NCI-H1436 treated with DMSO at 0.1 percent for 48 hours (cell line): ENCODE results near the gene NAPA.
A peak's percentile ranks its signal among the peaks of the same experiment; 100 is the strongest.
"Not testable (repeated sequence)": the region's sequence is repeated elsewhere in the genome, so short reads cannot be mapped to it uniquely, and the experiment has no call there.

Experiments used
- DNase-seq: peaks from one replicate; lab custom pipeline; 2025; lab: John Stamatoyannopoulos, UW

NAPA gene

GRCh38 chr19:47486220-47486619, 28.6 kb downstream of the NAPA start:
- DNase-seq, result not testable (repeated sequence)

- DNase-seq, result no peak
These were observed 29.7 kb downstream of the NAPA start for GRCh38 chr19:47485210-47485609.

DNA sequence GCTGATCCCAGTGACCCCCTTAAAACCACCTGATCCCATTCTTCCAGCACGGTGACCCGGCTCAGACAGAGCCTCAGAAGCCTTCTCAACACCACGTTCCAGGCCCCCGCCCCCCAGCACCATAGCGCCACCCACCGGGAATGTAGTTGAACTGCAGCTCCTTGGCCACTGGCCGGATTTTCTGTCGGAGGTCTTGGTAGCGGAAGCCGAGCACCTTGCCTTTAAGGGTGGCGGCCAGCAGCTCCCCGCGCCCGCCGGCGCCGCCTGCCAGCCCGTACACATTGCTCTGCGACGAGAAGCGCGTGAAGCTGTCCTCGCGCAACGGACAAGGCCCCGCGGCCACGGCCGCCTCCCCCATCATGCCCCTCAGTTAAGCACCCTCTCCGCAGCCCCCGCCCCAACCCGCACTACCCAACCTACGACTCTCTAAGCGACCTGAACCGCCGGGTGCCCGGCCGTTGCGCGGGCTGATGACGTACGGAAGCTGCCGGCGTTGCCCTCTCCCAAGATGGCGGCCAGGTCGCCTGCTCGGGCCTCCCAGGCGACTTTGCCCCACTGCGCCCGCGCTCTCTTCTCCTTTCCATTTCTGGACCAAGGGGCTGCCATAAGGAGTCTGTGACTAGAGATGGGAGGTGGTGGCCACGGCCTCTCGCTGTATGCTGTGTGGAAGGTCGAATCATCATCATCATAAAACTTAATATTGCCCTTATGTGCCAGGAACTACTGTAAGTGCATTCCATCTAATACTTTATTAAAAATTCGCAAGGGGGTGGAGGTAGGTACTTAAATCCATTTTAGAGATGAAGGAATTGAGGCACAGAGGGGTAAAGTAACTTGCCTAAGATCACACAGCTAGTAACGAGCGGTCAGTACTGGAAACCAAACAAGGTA, 30.8 kb downstream of the NAPA start, which contains the start of gene KPTN:
KPTN (minus strand) TSS at position 420 of the 891 bp plus-strand sequence; CDS start at position 361, 59 bp downstream.
- peak; percentile 42 for DNase-seq

DNA sequence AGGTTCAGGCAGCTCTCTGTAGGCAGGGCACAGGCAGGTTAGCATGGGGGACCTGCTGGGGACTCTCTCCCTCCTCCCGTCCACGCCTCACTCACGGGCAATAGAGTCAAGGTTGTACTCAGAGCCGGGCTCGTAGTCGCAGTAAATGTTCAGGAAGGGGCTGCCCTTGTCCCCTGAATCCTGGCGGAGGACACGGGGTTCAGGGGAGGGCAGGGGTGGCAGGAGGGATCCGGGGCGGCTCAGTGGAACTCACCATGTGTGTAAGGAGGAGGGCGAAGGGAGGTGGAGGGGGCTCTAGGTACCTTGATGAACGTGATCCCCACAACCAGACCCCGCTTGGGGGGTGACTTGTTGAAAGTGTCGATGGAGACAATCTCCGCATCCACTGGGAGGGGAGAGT, 31.7 kb downstream of the NAPA start:
- no peak for DNase-seq

DNA sequence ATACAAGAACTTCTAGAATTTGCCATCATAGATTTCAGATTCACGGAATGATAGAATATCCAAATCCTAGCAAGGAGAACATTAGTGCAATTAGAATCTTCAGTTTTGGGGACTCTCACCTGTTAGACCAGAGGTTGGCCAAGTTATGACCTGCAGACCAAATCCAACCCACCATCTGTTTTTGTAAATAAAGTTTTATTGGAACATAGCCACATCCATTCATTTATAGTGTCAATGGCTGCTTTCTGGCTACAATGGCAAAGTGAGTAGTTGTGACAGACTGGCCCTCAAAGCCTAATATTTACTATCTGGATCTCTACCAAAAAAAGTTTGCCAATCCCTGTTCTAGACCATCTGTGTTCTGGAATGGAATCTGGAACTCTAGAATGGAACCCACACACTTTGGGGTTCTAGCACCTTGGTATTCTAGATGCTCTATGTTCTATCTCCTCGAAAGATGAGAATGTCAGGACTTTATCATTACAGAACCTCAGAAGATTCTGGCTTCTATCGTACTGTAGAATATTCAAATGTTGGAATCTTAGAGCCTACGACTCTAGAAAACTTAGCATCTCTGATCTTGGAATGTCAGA, 33.3 kb downstream of the NAPA start:
- no peak for DNase-seq

- DNase-seq, result no peak
These were observed 34.2 kb downstream of the NAPA start for GRCh38 chr19:47480658-47481057.

GRCh38 chr19:47479701-47480503, 35.0 kb downstream of the NAPA start:
- DNase-seq, result no peak

- no peak for DNase-seq
These were observed 38.4 kb downstream of the NAPA start for GRCh38 chr19:47476438-47476972.

DNA sequence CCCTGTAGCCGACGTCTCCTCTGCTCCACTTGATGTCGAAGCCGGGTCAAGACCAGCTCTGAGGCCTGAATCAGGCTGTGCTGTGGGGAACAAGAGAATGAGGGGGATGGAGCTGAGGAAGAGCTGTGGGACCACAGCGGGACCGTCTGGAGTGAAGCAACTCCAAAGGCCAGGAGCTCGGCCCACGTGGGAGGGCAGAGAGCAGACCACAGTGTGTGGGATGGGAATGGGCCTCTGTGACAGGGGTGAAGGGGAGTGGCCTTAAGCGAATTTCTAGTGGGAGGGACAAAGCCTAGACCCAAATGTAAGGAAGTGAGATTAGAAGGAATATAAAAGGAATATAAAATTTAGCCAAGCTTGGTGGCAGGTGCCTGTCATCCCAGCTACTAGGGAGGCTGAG, 39.4 kb downstream of the NAPA start:
- no peak for DNase-seq

DNA sequence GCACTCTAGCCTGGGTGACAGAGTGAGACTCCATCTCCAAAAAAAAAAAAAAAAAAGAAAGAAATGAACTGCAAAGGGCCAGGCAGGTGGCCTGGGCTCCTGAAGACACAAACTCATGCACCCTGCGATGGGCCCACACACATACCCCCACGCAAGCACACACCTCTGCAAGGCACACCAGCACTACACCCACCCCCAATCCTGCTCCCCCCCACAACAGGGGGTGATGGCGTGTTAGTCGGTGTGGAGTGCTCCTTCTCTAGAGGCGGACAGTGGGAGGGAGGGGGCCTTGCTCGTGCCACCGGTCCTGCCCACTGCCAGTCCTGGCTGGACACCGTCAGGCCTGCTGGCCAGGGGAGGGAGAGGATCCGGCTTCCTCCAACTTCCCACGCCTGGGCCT, 41.5 kb downstream of the NAPA start:
- no peak for DNase-seq

- DNase-seq, result no peak
These were observed 43.0 kb downstream of the NAPA start, which contains the start of gene SLC8A2 for GRCh38 chr19:47471733-47472457. SLC8A2 (minus strand) TSS chr19:47471893; CDS start chr19:47466403, 5,490 bp downstream.

- no peak for DNase-seq
These were observed 43.5 kb downstream of the NAPA start for GRCh38 chr19:47471381-47471732.

DNA sequence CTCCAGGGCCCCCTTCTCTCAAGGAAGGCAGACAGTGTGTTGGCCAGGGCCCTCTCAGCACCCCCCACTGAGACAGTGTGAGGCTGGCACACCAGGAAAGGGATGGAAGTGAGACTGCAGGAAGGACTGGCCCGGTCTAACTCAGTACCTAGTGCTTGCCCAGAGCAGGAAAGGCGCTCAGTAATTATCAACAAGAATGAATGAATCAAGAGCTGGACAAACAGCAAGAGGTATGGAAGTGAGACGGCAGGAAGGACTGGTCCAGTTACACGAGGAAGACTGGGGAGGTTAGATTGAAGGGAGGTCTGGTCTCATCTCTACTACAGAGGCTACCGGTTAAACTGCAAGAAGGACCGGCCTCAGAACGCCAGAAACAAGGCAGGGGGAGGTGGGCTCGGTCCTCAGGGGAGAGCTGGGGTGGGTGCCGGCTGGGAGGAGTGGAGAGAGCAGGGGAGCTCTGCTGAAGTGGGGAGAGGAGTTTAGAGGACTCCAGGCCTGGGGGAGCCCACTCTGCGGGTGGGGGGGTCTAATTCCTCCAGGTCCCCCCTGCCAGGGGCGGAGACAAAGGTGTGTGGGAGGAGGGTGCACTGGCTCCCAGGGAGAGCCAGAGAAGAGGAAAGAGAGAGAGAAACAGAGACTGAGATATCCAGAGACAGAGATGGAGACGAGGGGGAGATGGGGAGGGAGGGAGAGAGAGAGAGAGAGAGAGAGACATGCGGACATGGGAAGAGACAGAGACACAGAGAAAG, 44.2 kb downstream of the NAPA start:
- no peak for DNase-seq

DNA sequence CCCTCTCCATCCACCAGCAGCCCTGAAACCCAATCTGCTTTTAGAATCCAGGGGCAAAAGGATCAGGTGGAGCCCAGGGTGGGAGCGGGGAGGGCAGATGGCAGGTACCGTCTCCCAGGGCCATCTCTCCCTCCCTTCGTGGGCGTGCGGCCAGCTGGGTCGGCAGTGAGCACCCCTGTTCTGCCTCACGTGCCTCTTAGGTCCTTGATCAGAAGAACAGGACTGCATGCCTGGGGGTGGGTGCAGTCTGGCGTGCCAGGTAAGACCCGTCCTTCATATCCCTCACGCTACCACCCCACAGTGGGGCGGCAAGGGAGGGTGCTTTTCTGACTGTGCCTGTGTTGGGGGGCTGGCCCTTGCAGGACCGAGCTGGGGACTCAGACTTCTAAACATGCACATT, 45.1 kb downstream of the NAPA start:
- DNase-seq, result no peak

DNA sequence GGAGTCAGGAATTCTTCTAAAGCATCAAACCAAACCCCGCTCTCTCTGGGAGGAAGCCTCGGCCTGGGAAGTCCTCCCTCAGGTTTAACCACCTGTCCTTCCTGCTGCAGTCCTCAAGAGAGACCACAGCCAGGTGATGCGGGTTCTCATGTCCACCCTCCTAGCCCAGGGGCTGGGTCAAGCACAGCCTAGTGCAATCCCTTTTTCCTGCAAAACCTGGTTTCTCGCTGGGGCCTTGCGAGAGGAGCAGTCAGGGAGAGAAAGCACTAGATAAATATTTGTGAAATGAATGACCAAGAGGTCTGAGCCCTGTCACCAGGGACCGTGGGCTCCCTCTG, 45.5 kb downstream of the NAPA start:
- DNase-seq, result no peak

DNA sequence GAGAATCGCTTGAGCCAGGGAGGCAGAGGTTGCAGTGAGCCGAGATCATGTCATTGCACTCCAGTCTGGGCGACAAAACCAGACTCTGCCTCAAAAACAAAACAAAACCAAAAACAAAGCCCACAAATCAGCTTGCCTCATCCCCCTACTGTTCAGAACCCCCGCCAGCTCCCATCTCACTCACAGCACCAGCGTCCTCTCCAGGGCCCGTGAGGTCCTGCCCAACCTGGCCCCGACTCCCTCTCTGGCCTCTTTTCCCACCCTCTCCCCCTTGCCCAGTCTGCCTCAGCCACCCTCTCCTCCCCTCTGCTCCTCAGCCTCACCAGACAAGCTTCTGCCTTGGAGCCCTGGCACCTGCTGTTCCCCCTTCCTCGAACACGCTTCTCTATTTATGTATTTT, 46.9 kb downstream of the NAPA start:
- DNase-seq, result no peak

- no peak for DNase-seq
These were observed 48.9 kb downstream of the NAPA start for GRCh38 chr19:47465957-47466356.

DNA sequence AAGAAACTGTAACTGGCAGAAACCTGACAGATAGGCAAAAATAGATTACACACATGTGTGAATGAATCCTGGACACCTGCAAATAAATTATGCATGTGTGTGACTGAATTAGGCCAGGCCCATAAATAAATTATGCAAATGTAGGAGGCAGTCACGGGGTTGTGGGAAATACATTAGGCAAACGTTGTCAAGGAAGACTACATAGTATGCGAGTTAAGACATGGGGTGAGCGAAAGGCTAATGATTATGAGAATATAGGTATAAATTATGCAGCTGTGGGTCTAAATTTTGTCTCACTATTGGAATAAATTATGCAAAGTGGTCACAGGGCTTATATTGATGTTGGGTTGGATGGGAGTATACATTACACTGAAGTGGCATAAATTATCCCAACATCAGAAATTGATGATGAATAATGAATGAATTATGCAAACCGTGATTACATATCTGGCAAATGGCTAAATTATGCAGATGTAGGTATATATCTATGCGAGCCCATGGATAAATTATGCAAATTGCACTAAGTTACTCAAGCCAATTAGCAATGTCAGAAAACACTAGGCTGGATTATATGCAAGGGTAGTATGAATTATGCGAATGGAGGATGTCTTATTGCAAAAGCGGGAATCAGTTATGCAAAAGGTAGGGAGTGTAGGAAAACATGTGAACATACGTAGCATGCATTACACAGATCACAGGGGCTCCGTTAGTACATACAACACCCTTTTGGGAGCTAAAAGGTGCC, 50.0 kb downstream of the NAPA start:
- no peak for DNase-seq

GRCh38 chr19:47461876-47462275, 53.0 kb downstream of the NAPA start:
- DNase-seq, result no peak

DNA sequence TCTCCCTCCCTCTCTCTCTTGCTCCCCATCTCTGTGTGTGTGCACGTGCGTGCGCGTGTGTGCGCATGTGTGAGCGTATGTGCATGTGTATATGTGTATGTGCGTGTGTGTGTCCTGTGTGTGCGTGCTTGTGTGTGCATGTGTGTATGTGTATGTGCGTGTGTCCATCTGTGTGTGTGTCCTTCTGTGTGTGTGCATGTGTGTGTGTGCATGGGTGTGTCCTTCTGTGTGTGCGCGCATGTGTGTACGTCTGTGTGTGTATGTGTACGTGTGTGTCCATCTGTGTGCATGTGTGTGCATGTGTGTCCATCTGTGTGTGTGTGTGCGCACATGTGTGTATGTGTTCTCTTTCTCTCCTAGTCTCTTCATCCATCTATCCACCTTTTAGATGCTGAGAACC, 55.4 kb downstream of the NAPA start:
- no peak for DNase-seq
